HG03565 (cell line): ENCODE results near the gene SPEM1.

ENCODE experiments used
- ATAC-seq: cut with Tn5 transposase; IDR thresholded peaks from one replicate; pipeline ENCODE4 v1.9.1; 2021; ENCODE audit warnings: mild to moderate bottlenecking, moderate library complexity; ENCODE audit not compliant: unreplicated experiment

Gene SPEM1

DNA sequence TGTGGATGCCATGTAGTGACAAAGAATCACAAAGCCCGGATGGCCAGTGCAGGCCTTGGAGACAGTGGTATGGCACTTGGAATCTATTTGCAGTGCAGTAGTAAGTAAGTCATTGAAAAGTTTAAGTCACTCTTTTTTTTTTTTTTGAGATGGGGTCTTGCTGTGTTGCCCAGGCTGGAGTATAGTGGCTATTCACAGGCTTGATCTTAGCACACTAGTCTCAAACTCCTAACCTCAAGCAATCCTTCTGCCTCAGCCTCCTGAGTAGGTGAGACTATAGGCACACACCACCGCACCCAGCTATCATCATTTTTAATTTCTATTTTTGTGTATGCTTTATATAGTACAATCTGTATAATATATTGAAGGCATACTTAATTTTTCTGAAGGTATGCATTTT is 21.5 kb upstream of the SPEM1 start:
- no peak for ATAC-seq

DNA sequence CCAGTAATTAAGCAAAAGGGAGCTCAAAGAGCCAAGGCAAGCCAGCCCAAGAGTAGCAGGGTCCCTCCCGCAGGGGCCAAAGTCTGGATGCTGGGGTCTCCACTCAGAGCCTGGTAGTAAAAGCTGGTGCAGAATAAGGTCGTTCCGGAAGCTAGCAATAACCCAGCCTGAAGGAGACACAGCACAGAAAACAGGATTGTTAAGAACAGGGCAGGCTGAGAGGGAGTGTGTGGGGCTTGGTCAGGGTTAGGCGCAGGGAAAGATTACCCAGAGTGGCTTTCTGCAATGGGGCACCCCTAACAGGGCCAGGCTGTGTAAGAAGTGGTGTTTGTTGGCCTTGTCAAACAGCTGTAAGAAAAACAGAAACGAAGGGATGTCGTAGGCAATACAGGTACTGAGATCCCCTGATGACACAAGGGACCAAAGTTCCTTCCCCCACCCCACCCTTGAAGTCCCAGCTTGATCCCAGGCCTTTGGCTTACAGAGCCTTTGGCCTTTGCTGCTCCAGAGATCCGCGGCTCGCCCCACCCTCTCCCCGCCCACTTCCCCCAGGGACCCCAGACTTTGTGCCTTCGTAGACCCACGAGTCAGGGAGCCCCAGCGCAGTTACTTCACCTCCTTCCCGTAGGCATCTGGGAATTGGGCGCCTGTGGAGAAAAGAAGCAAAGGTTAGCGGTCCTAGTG is 16.9 kb upstream of the SPEM1 start:
- ATAC-seq: no peak

DNA sequence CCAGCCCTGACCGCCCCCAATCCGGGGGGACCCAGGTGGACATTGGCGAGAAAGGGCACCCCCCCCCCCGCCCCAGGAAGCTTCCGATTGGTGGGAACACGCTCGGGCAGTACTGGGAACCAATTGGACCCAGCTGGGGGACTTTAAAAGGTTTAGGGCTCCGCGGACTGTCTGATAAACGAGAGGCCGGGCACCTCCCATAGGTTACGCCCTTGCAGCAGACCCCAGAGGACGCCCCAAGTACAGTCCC is 16.5 kb upstream of the SPEM1 start:
- ATAC-seq: no peak

DNA sequence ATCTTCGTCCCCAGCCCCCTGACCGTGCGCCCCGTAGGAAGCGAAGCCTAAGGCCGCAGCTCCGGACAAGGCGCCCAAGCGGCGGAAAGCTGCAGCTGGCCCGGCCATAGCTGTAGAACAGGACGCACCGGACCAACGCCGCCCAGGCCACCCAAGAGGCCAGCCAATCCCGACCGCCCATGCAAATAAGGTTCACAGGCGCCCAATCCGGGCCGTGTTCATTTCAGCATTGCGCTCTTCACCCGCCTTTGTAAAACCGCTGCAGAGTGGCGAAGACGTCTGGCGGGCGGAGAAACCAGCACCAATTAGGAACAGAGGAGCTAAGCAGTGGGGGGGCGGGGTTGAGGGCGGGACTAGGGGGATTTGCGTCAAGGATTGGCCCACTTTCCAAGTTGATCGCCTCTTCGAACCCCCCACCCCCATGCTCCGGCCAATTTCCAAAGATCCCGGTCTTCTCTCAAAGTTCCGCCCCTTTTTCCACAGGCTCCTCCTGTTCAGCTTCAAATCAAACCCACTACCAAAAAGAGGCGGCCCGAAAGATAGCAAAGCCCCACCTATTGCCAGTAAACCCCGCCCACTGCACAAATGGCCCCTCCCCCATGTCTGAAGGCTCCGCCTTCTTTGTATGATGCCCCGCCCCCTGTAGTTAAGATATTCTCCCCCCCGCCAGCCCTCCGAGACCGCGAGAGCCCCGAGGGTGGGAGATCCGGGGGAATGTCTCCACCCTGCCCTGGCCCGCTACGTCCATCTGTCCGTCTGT is 16.0 kb upstream of the SPEM1 start, which contains the start of gene TMEM256:
TSS of gene TMEM256 (minus strand) at position 121 of the 760 bp plus-strand sequence. CDS start at position 108, 13 bp downstream.
- peak; percentile 93 for ATAC-seq

DNA sequence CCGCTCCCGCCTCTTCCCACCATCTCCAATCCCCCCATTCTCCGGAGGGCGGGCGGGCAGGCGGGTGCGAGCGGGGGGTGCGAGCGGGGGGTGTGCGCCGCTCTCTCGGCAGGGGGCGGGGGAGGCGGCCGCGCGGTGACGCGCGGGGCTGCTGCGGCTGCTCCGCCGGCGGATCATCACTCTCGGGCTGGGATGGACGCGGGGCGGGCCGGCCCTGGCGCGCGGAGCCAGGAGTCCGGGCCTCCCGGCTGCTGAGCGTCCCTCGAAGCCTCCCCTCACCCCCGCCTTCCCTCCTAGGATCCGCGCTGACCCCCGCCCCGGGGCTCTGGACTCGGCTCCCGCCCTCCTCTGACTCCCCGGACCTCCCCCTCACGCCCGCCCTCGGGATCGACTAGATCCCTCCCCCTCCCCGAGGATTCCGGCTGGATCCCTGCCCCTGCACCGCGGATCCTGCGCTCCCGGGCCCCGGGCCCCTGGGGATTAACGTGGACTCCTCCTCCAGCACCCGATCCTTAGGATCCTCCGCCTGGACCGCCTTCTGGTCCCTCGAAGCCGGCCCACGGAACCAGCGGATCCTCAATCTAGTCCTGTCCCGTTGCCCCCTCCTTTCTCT is 15.3 kb upstream of the SPEM1 start:
- ATAC-seq: no peak

DNA sequence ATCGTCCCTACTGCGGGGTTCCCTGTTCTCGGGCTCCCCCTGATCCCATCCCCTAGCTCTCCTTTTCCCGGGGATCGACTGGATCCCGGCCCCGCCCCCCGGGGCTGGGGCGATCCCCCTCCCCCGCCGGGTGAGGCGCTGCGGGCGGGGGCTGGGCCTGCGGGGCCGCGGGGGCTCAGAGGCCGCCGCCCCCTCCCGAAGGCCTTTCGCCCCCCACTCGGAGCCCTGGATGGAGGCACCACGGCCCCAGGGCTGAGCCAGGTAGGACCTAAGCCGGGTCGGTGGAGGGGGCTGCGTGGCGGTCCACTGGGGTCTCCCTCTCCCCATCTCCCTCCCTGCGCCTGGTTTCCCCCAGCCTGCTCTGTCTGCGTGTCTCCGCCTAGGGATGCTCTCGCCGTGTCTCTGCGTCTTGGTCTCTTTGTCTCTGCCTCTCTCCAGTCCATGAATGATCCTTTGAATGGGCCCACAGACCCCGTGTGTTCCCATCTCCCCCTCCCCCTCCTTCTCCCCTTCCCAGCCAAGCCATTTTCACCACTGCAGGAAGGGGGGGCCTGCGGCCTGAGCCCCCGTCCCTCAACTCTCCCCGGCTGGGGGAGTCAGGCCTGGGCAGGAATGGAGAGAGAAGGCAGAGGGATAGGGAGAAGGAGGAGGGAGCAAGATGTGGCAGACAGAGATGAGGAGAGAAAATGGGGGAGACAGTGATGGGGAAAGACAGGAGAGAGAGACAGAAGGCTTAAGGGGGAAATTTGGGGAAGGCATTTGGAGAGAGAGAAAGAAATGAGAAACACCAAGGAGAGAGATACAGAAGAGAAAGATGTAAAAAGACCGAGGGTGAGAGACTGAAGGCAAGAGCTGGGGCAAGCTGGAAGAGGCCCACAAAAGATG is 14.5 kb upstream of the SPEM1 start:
- no peak for ATAC-seq

DNA sequence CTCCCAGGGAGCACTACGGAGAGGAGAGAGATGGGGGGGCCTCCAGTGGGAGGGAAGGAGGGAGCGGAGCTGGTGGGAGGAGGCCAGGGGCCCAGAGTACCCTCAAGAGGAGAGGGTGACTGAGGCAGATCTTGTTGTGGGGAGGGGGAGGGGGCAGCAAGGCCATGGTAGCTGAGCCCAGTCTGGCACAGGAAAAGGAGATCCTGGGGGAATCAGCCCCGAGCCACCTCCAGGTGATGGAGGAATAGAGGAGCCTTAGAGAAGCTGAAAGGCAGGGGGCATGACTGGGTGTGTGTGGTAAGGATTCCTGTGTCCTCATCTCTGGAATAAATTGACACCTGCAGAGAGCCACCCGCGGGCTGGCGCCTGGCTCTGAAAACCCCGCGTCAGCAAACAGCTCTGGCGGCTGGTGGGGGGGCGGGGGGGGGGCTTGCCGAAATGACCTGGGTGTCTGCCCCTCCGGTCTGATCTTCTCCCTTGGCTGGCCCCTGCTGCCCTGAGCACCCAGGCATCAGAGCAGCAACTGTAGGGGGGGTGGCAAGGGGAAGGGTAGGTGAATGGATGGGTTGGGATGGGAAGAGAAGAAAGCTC is 13.8 kb upstream of the SPEM1 start:
- no peak for ATAC-seq

DNA sequence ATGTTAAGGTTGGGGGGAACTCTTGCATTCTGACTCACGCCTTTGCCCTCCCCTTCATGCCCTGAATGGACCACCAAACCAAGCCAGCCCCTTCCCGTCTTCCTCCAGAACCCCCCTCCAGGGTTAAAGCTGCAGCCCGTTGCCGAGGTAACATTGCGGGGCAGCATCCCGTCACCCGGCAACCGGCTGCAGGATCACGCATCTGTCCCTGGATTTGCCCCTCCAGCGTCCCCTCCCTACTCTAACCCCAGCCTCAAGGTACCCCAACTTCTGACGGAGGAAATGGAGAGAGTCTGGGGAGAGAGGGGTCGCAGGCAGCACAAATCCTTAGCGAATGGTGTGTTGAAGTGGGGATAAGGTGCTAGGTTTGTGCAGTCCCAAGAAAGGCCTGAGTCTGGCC is 13.0 kb upstream of the SPEM1 start:
- ATAC-seq: no peak

DNA sequence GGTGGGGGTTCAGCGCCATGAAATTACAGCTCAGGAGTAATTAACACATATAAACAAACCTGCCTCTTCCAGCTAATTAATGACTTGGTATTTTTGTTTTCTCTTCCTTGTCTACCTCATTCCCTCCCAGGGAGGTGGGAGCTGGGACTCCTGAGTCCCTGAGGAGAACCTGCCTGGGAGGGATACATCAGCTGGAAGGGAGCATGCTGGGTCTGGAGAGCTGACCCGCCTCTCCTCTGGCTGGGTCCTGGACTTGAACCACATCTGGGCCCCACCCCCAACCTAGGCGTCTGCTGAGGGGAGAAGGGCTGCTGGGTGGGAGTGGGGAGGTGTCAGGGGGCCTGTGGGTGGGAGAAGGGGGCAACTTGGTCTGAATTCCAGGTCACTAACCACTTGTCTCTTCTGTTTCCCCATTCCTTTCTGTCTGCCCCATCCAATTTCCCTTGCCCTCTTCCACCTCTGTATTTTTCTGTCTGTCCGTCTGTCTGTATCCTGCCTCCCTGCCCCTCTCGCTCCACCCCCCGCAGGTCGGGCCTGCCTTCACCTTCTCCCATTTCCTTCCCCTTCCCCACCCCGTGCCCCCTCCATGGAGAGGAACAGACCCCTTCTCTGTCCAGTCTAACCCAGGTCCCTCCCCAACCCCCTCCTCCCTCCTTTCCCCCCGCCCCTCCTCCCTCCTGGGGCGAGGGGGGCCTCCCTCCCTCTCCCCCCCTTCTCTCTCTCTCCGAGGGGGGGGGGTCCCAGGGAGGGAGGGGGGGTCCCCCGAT is 12.5 kb upstream of the SPEM1 start, which contains the start of gene NLGN2:
TSS of gene NLGN2 (plus strand) at position 361 of the 767 bp plus-strand sequence. CDS start 411 bp downstream, outside the sequence.
- no peak for ATAC-seq

DNA sequence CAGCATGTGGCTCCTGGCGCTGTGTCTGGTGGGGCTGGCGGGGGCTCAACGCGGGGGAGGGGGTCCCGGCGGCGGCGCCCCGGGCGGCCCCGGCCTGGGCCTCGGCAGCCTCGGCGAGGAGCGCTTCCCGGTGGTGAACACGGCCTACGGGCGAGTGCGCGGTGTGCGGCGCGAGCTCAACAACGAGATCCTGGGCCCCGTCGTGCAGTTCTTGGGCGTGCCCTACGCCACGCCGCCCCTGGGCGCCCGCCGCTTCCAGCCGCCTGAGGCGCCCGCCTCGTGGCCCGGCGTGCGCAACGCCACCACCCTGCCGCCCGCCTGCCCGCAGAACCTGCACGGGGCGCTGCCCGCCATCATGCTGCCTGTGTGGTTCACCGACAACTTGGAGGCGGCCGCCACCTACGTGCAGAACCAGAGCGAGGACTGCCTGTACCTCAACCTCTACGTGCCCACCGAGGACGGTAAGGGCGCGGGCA is 11.8 kb upstream of the SPEM1 start:
- ATAC-seq: no peak

DNA sequence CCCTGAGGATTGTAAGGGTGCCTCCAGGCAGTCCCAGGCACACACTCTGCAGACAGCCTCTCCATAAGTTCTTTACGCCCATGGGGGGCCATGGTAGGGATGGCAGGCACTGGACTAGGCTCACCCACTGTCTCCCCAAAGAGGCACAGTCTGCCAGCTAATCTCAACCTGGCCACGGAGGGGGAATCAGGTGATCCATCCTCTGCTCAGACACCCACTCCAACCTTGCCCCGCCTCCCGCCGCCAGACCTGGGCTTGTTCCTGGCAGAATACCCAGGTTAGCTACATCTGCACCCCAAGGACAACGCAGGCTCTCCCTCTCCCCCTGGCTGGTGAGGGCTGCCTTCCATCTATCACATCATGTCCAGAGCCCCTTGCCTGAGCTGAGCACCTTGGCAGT is 11.3 kb upstream of the SPEM1 start:
- ATAC-seq: no peak

DNA sequence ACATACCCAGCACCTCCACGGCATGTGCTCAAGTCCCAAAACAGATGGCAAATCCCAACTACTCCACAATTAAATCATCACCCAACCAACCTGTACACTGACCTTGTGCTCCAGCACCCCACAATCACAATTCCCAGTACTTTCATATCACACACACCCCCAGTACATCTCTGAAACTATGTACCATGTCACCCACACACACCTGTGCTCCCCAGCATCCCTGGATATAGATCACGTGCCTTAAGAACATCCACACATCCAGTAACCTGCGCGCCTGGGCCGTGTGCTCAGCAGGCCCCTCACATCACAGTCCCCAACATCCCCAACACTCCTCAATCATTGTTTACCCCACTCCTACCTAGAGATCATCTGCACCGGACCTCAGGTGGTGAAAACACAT is 10.4 kb upstream of the SPEM1 start:
- ATAC-seq: no peak

DNA sequence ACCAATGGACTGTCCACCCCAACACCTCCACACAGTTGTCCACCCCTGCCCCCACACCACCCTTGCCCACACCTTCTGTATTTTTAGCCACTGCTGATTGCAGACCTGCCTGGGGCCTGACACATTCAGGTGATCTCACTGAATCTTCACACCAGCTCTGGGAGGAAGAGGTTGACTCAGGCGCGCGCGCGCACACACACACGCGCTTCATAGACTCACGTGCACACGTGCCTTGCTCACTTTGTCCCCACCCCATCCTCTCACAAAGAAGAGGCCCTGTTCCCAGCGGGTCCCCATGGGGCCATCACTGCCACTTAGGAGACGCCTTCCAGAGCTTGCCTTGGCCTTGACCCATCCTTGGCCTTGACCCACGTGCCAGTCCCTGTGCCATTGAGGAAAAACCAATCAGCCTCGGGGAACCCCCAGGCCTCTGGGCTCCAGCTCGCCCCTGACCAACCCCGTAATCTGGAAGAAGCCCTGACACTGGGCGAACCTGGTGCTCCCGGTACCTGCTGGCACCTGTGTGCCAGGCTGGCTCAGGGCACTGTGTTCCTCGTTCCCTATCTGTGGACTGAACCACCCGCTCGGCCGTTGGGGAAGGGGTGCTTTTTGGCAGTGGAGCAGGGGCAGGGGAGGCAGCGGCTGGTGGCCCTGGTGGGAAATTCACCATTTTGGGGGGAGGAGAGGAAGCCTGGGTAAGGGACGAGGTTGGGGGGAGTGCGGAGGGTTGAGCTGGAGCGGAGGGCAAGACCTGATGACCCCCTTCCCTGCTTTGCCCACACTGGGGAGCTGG is 9.3 kb upstream of the SPEM1 start:
- ATAC-seq: no peak

DNA sequence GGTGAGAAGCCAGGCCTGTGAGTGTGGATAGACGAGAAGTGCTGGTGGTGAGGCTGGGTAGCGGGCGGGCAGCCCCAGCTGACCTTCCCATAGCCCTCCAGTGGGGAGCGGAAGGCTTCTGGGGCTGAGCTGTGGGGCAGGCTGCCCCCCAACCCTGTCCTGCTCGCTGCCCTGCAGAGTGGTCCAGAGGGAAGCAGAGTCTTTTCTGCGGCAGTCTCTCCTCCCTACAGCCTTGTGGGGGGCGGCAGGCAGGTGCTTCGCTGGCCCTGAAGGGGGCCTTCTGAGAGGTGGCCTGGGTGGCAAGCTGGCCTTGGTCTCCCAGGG is 8.7 kb upstream of the SPEM1 start:
- ATAC-seq: no peak

DNA sequence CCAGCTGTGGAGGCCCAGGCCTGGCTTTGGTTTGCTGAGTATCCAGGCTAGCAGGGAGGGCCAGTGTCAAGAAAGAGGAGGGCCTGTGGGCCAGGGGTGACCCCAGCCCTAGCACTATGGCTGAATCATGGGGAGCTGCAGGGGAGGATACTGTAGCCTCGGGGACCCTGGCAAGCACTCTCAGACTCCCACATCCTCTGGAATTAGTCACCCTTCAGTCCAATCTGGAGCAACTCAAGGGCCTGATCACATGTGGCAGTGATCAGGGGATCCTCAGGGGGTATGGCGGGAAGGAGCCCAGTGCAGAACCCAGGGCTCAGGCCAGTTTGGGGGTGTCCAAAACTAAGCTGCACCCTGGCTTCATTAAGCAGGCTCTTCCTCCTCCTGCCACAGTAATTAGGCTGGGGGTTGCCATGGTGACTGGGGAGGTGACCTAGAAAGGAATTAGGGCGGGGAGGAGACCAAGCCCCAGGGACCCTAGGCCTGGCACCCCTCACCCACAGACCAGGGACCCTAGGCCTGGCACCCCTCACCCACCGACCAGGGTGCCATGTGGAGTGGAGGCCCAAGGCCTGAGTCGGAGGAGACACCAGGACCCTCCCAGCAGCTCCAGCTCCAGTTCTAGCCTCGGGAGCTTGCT is 6.7 kb upstream of the SPEM1 start:
- ATAC-seq: no peak

DNA sequence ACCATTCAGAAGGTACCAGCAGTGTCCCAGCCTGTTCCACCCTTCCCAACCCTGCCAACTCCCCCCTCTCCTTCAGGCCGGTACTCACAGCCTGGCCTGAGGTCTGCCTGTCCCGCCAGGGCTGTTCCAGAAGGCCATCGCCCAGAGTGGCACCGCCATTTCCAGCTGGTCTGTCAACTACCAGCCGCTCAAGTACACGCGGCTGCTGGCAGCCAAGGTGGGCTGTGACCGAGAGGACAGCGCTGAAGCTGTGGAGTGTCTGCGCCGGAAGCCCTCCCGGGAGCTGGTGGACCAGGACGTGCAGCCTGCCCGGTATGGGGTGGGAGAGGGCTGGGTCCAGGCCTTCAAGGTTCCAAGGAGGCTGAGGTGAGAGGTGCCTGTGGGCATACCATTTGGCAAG is 5.3 kb upstream of the SPEM1 start:
- no peak for ATAC-seq

DNA sequence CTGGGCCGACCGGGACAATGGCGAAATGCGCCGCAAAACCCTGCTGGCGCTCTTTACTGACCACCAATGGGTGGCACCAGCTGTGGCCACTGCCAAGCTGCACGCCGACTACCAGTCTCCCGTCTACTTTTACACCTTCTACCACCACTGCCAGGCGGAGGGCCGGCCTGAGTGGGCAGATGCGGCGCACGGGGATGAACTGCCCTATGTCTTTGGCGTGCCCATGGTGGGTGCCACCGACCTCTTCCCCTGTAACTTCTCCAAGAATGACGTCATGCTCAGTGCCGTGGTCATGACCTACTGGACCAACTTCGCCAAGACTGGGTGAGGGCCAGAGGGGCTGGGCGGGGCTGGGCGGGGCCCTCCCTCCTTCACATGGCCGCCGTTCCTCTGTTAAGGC is 4.3 kb upstream of the SPEM1 start:
- ATAC-seq: no peak

DNA sequence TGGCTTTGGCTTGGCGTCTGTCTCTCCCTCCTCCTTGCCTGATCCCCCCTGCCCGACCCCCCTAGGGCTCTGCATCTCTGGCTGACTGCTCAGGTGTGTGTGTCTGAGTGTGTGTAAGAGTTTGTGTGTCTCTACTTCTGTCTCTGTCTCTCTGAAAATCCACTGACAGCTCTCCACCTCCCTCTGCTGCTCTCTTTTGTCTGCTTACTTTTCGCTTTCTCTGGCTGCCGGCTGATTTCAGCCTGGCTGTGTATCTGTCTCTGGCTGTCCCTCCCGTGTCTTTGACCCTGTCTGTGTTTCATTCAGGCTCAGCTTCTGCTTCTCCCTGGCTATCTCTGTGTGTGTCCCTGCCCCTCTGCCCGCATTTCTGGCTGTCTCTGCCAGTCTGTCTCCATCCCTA is 3.8 kb upstream of the SPEM1 start:
- ATAC-seq: no peak
